Mucosa of rectum (tissue), 2 donors: ENCODE data around the gene DDX31.

Source experiments
- H3K27ac ChIP-seq, 2 donors: one replicate each; pipeline ENCODE4 v1.7.0; 2013; ENCODE audit warnings: inconsistent platforms in 2 of 2, low read depth in 2 of 2, low read length in 2 of 2
- H3K27me3 ChIP-seq, 2 donors: one replicate each; pipeline ENCODE4 v1.7.0; 2013; ENCODE audit warnings: low read length in 2 of 2; ENCODE audit not compliant: control insufficient read depth in 2 of 2, insufficient read depth in 2 of 2
- H3K36me3 ChIP-seq, 2 donors: one replicate each; pipeline ENCODE4 v1.7.0; 2013; ENCODE audit warnings: low read length in 2 of 2; ENCODE audit not compliant: control insufficient read depth in 2 of 2, insufficient read depth in 2 of 2
- H3K4me1 ChIP-seq, 2 donors: one replicate each; pipeline ENCODE4 v1.7.0; 2013; ENCODE audit warnings: low read length in 2 of 2, mild to moderate bottlenecking in 1 of 2; ENCODE audit not compliant: control insufficient read depth in 2 of 2, insufficient read depth in 2 of 2
- H3K4me3 ChIP-seq, 2 donors: one replicate each; pipeline ENCODE4 v1.7.0; 2013; ENCODE audit warnings: low read length in 2 of 2
- H3K9ac ChIP-seq, 2 donors: one replicate each; pipeline ENCODE4 v1.7.0; 2013; ENCODE audit warnings: low read length in 2 of 2, low read depth in 1 of 2, mild to moderate bottlenecking in 1 of 2
- H3K9me3 ChIP-seq, 2 donors: one replicate each; pipeline ENCODE4 v1.7.0; 2013; ENCODE audit warnings: low read length in 2 of 2; ENCODE audit not compliant: control insufficient read depth in 2 of 2
- donor health status: healthy.
- donor health status: Normal muscosa, but diverticular disease.

Gene DDX31

GRCh38 chr9:132586830-132587591 lies 82.8 kb downstream of the DDX31 start:
- Histone ChIP-seq H3K4me3 (no peak overlapping the region), H3K9me3 (no peaks in the 10 kb centered on the region), H3K27ac (no peak overlapping the region), H3K4me1 (no peaks in the 10 kb centered on the region), H3K27me3 (peaks cover 72 to 77% of the 10 kb centered on the region in 2 donors), H3K36me3 (no peaks in the 10 kb centered on the region), H3K9ac (no peak overlapping the region)

GRCh38 chr9:132585954-132586829 lies 83.6 kb downstream of the DDX31 start:
- Histone ChIP-seq H3K4me3 (no peak overlapping the region), H3K27me3 (peaks cover 74 to 76% of the 10 kb centered on the region in 2 donors), H3K4me1 (no peaks in the 10 kb centered on the region), H3K9me3 (no peaks in the 10 kb centered on the region), H3K9ac (no peak overlapping the region), H3K36me3 (no peaks in the 10 kb centered on the region), H3K27ac (no peak overlapping the region)

GRCh38 chr9:132584601-132585560 lies 84.9 kb downstream of the DDX31 start:
- Histone ChIP-seq H3K9me3 (no peaks in the 10 kb centered on the region), H3K27me3 (peaks cover 76 to 82% of the 10 kb centered on the region in 2 donors), H3K9ac (no peak overlapping the region), H3K4me3 (no peak overlapping the region), H3K36me3 (no peaks in the 10 kb centered on the region), H3K27ac (no peak overlapping the region), H3K4me1 (no peaks in the 10 kb centered on the region)

- no peak overlapping the region for H3K4me3 ChIP-seq
- peaks cover 82 to 88% of the 10 kb centered on the region in 2 donors for H3K27me3 ChIP-seq
- H3K27ac ChIP-seq: no peak overlapping the region
- no peaks in the 10 kb centered on the region for H3K36me3 ChIP-seq
- no peak overlapping the region for H3K9ac ChIP-seq
- no peaks in the 10 kb centered on the region for H3K4me1 ChIP-seq
- H3K9me3 ChIP-seq: no peaks in the 10 kb centered on the region
These were observed 86.0 kb downstream of the DDX31 start for GRCh38 chr9:132583584-132584304.

- Histone ChIP-seq H3K4me1 (no peaks in the 10 kb centered on the region), H3K36me3 (no peaks in the 10 kb centered on the region)
These were observed 86.8 kb downstream of the DDX31 start for GRCh38 chr9:132582786-132583583.

GRCh38 chr9:132582276-132582785 lies 87.5 kb downstream of the DDX31 start, which contains the start of gene BARHL1:
TSS of gene BARHL1 (plus strand) at chr9:132582606. CDS start at chr9:132582798, 192 bp downstream.
- no peak within 1 kb of the TSS for H3K9ac ChIP-seq
- peaks cover 77 to 81% of the 10 kb centered on the region in 2 donors for H3K27me3 ChIP-seq
- no peaks in the 10 kb centered on the region for H3K9me3 ChIP-seq
- no peaks in the 10 kb centered on the region for H3K36me3 ChIP-seq
- H3K4me3 ChIP-seq: peak within 1 kb of the TSS in 1 of 2 donors; percentile 56
- no peaks in the 10 kb centered on the region for H3K4me1 ChIP-seq
- H3K27ac ChIP-seq: no peak within 1 kb of the TSS

More at GRCh38 chr9:132582786-132583583, 86.8 kb downstream of the DDX31 start:
- Histone ChIP-seq H3K9ac (no peak overlapping the region), H3K4me3 (no peak overlapping the region), H3K27me3 (peaks cover 81 to 87% of the 10 kb centered on the region in 2 donors), H3K27ac (no peak overlapping the region), H3K9me3 (no peaks in the 10 kb centered on the region)

- no peak overlapping the region for H3K4me3 ChIP-seq
- peaks cover 57 to 62% of the 10 kb centered on the region in 2 donors for H3K27me3 ChIP-seq
- no peaks in the 10 kb centered on the region for H3K4me1 ChIP-seq
These were observed 90.4 kb downstream of the DDX31 start for GRCh38 chr9:132579427-132579798.

GRCh38 chr9:132578367-132578932 lies 91.3 kb downstream of the DDX31 start:
- no peaks in the 10 kb centered on the region for H3K4me1 ChIP-seq
- no peaks in the 10 kb centered on the region for H3K9me3 ChIP-seq
- no peak overlapping the region for H3K27ac ChIP-seq

More at GRCh38 chr9:132579427-132579798, 90.4 kb downstream of the DDX31 start:
- Histone ChIP-seq H3K9me3 (no peaks in the 10 kb centered on the region), H3K36me3 (no peaks in the 10 kb centered on the region), H3K9ac (no peak overlapping the region), H3K27ac (no peak overlapping the region)

More at GRCh38 chr9:132578367-132578932, 91.3 kb downstream of the DDX31 start:
- peaks cover 49 to 53% of the 10 kb centered on the region in 2 donors for H3K27me3 ChIP-seq
- no peak overlapping the region for H3K9ac ChIP-seq
- no peaks in the 10 kb centered on the region for H3K36me3 ChIP-seq
- no peak overlapping the region for H3K4me3 ChIP-seq
